ENCODE measurements around the gene CCDC169.

GRCh38 chr13:36323951-36324566 lies 26.4 kb upstream of the CCDC169 start:
- TF ChIP-seq GATA3 (IDR thresholded peaks at IDR 0.05; ENCODE audit: low read depth, low read length) (no peak), GATA2 (IDR thresholded peaks at IDR 0.05; ENCODE audit: low read depth, low read length) (no peak)

Measured in SH-SY5Y (cell line).